GM23338 (cell line): Measurements from ENCODE around the gene CLDN15.

ENCODE experiments used
- EZH2 ChIP-seq: fragments of 200-600 bp; sonication (generic); IDR thresholded peaks from one replicate; pipeline ENCODE4 v1.8.0; 2017; ENCODE audit warnings: antibody characterized with exemption, mild to moderate bottlenecking, low read depth; ENCODE audit not compliant: unreplicated experiment
- POLR2AphosphoS5 ChIP-seq: IDR thresholded peaks from 2 replicates; pipeline ENCODE4 v1.6.1; 2016; ENCODE audit warnings: antibody characterized with exemption, low read depth
- STAT1 ChIP-seq: IDR thresholded peaks from one replicate; pipeline ENCODE4 v1.6.1; 2016; ENCODE audit warnings: antibody characterized with exemption; ENCODE audit not compliant: unreplicated experiment
- TF ChIP-seq, protein P1 (sequence below), 2 experiments: fragments of 200-600 bp in 1 of 2; sonication (generic) in 1 of 2; conservative IDR thresholded peaks; 2 replicates each; pipeline versions ENCODE4 v1.5.1 to v1.6.1; 2016 to 2017; ENCODE audit warnings: antibody characterized with exemption in 2 of 2, low read depth in 2 of 2, mild to moderate bottlenecking in 2 of 2, moderate library complexity in 1 of 2
- TF ChIP-seq, protein P2 (sequence below): IDR thresholded peaks from one replicate; pipeline ENCODE4 v1.6.1; 2018; ENCODE audit warnings: antibody characterized with exemption; ENCODE audit not compliant: unreplicated experiment

DNA sequence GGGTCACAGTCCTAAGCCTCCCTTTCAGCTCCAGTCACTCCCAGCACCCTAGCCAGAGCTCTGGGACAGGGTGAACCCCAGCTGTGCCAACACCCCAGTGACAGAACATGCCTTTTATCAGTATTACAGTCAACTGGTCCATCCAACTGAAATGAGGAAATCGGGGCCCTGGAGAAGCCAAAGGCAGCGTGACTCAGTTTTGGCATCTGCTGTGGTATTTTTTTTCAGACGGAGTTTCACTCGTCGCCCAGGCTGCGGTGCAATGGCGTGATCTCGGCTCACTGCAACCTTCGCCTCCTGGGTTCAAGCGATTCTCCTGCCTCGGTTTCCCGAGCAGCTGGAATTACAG is 3.4 kb upstream of the CLDN15 start:
- TF ChIP-seq, protein P1, sequence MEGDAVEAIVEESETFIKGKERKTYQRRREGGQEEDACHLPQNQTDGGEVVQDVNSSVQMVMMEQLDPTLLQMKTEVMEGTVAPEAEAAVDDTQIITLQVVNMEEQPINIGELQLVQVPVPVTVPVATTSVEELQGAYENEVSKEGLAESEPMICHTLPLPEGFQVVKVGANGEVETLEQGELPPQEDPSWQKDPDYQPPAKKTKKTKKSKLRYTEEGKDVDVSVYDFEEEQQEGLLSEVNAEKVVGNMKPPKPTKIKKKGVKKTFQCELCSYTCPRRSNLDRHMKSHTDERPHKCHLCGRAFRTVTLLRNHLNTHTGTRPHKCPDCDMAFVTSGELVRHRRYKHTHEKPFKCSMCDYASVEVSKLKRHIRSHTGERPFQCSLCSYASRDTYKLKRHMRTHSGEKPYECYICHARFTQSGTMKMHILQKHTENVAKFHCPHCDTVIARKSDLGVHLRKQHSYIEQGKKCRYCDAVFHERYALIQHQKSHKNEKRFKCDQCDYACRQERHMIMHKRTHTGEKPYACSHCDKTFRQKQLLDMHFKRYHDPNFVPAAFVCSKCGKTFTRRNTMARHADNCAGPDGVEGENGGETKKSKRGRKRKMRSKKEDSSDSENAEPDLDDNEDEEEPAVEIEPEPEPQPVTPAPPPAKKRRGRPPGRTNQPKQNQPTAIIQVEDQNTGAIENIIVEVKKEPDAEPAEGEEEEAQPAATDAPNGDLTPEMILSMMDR (conservative IDR thresholded peaks at IDR 0.05; ENCODE audit: low read depth in 2 of 2): no peak
- TF ChIP-seq EZH2 (no peak), POLR2AphosphoS5 (no peak), STAT1 (no peak)
- TF ChIP-seq, protein P2, sequence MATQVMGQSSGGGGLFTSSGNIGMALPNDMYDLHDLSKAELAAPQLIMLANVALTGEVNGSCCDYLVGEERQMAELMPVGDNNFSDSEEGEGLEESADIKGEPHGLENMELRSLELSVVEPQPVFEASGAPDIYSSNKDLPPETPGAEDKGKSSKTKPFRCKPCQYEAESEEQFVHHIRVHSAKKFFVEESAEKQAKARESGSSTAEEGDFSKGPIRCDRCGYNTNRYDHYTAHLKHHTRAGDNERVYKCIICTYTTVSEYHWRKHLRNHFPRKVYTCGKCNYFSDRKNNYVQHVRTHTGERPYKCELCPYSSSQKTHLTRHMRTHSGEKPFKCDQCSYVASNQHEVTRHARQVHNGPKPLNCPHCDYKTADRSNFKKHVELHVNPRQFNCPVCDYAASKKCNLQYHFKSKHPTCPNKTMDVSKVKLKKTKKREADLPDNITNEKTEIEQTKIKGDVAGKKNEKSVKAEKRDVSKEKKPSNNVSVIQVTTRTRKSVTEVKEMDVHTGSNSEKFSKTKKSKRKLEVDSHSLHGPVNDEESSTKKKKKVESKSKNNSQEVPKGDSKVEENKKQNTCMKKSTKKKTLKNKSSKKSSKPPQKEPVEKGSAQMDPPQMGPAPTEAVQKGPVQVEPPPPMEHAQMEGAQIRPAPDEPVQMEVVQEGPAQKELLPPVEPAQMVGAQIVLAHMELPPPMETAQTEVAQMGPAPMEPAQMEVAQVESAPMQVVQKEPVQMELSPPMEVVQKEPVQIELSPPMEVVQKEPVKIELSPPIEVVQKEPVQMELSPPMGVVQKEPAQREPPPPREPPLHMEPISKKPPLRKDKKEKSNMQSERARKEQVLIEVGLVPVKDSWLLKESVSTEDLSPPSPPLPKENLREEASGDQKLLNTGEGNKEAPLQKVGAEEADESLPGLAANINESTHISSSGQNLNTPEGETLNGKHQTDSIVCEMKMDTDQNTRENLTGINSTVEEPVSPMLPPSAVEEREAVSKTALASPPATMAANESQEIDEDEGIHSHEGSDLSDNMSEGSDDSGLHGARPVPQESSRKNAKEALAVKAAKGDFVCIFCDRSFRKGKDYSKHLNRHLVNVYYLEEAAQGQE: no peak
